Liver (tissue), 9 donors: ENCODE data around the gene DRGX. TPM values are rescaled to one million over a fixed set of nuclear protein-coding genes. Genes with fewer than 3 reads are reported as not detected.

ENCODE experiments used
- DNase-seq: peaks from one replicate; pipeline ENCODE4 v3.0.0-alpha.2; 2017; ENCODE audit warnings: low spot score
- H3K27ac ChIP-seq, 2 donors: one replicate each; pipeline ENCODE4 v1.7.0; 2013; ENCODE audit warnings: inconsistent platforms in 2 of 2, low read length in 2 of 2, control low read depth in 1 of 2, low read depth in 1 of 2, mild to moderate bottlenecking in 1 of 2
- H3K27me3 ChIP-seq, 4 donors: one replicate each; pipeline versions ENCODE4 v1.6.1 to v1.7.0; 2013; ENCODE audit warnings: low read length in 3 of 4, inconsistent platforms in 1 of 4, mild to moderate bottlenecking in 1 of 4, moderate library complexity in 1 of 4; ENCODE audit not compliant: control insufficient read depth in 4 of 4, insufficient read depth in 4 of 4
- H3K36me3 ChIP-seq, 4 donors: one replicate each; pipeline versions ENCODE4 v1.6.1 to v1.7.0; 2013; ENCODE audit warnings: low read length in 3 of 4, mild to moderate bottlenecking in 3 of 4, low read depth in 1 of 4, moderate library complexity in 1 of 4; ENCODE audit not compliant: control insufficient read depth in 4 of 4, insufficient read depth in 3 of 4
- H3K4me1 ChIP-seq, 4 donors: one replicate each; pipeline versions ENCODE4 v1.6.1 to v1.7.0; 2013; ENCODE audit warnings: low read length in 3 of 4, mild to moderate bottlenecking in 3 of 4, moderate library complexity in 1 of 4; ENCODE audit not compliant: control insufficient read depth in 4 of 4, insufficient read depth in 4 of 4
- H3K4me3 ChIP-seq, 3 donors: one replicate each; pipeline versions ENCODE4 v1.6.1 to v1.7.0; 2013; ENCODE audit warnings: low read length in 3 of 3, control low read depth in 1 of 3, low read depth in 1 of 3, mild to moderate bottlenecking in 1 of 3
- H3K9ac ChIP-seq, 2 donors: one replicate each; pipeline ENCODE4 v1.7.0; 2013; ENCODE audit warnings: low read length in 2 of 2, mild to moderate bottlenecking in 2 of 2, moderate library complexity in 2 of 2, control low read depth in 1 of 2, low read depth in 1 of 2
- H3K9me3 ChIP-seq, 4 donors: one replicate each; pipeline versions ENCODE4 v1.6.1 to v1.7.0; 2013; ENCODE audit warnings: low read length in 3 of 4; ENCODE audit not compliant: control insufficient read depth in 4 of 4
- EGR1 ChIP-seq, 2 donors: IDR thresholded peaks; 2 replicates each; pipeline ENCODE4 v1.6.1; 2016 to 2018; ENCODE audit warnings: antibody characterized with exemption in 2 of 2, low read depth in 2 of 2
- FOXA1 ChIP-seq: IDR thresholded peaks from 2 replicates; pipeline ENCODE4 v1.6.1; 2016; ENCODE audit warnings: antibody characterized with exemption
- FOXA2 ChIP-seq: IDR thresholded peaks from 2 replicates; pipeline ENCODE4 v1.6.1; 2016; ENCODE audit warnings: antibody characterized with exemption
- GABPA ChIP-seq, 2 donors: IDR thresholded peaks in 1 of 2; conservative IDR thresholded peaks in 1 of 2; 2 replicates each; pipeline ENCODE4 v1.6.1; 2016; ENCODE audit warnings: antibody characterized with exemption in 2 of 2, mild to moderate bottlenecking in 1 of 2, moderate library complexity in 1 of 2
- HNF4A ChIP-seq, 2 donors: conservative IDR thresholded peaks; 2 replicates each; pipeline ENCODE4 v1.6.1; 2016; ENCODE audit warnings: antibody characterized with exemption in 2 of 2, mild to moderate bottlenecking in 2 of 2
- HNF4G ChIP-seq: IDR thresholded peaks from 2 replicates; pipeline ENCODE4 v1.6.1; 2016; ENCODE audit warnings: antibody characterized with exemption
- JUND ChIP-seq, 2 donors: IDR thresholded peaks; 2 replicates each; pipeline ENCODE4 v1.6.1; 2016; ENCODE audit warnings: antibody characterized with exemption in 2 of 2
- RAD21 ChIP-seq, 2 donors: IDR thresholded peaks; 2 replicates each; pipeline ENCODE4 v1.6.1; 2016; ENCODE audit warnings: antibody characterized with exemption in 2 of 2, mild to moderate bottlenecking in 2 of 2
- REST ChIP-seq: IDR thresholded peaks from 2 replicates; pipeline ENCODE4 v1.6.1; 2016; ENCODE audit warnings: antibody characterized with exemption, mild to moderate bottlenecking
- RXRA ChIP-seq, 2 donors: IDR thresholded peaks; 2 replicates each; pipeline ENCODE4 v1.6.1; 2017 to 2018; ENCODE audit warnings: antibody characterized with exemption in 2 of 2, mild to moderate bottlenecking in 1 of 2
- SP1 ChIP-seq: IDR thresholded peaks from 2 replicates; pipeline ENCODE4 v1.6.1; 2018; ENCODE audit warnings: antibody characterized with exemption, mild to moderate bottlenecking
- YY1 ChIP-seq: IDR thresholded peaks from 2 replicates; pipeline ENCODE4 v1.6.1; 2016; ENCODE audit warnings: antibody characterized with exemption, mild to moderate bottlenecking
- WGBS: extraction: QIAGEN DNeasy Blood & Tissue Kit; methylation state at CpG from one replicate; pipeline ENCODE4 v1.1.7; 2013; 5-methylcytosine and 5-hydroxymethylcytosine counted together
- polyA plus RNA-seq, 2 donors: library from polyadenylated mRNA; stranded (reverse) in 1 of 2; unstranded in 1 of 2; fragments of 200-250 nt in 1 of 2; fragments of >200 nt in 1 of 2; fragmentation: Nextera tagmentation in 1 of 2; extraction: Ambion mirVana in 1 of 2; gene quantifications; one replicate each; pipeline versions ENCODE4 v1.2.1 to v1.2.3, GENCODE V29; 2013 to 2015
- total RNA-seq, 2 donors: library from RNA; depleted of rRNA; stranded (reverse); fragments of >200 nt; gene quantifications; one replicate each; pipeline ENCODE4 v1.2.3, GENCODE V29; 2014
- TF ChIP-seq, protein P1 (sequence below): fragments of 150-350 bp; IDR thresholded peaks from 2 replicates; pipeline ENCODE4 v1.5.1; 2017; ENCODE audit warnings: improper control_type of control experiment, low read depth, low read length; ENCODE audit not compliant: missing input control
- TF ChIP-seq, protein P2 (sequence below): IDR thresholded peaks from 2 replicates; pipeline ENCODE4 v1.6.1; 2016; ENCODE audit warnings: antibody characterized with exemption
- TF ChIP-seq, protein P3 (sequence below): IDR thresholded peaks from 2 replicates; pipeline ENCODE4 v1.6.1; 2016; ENCODE audit warnings: antibody characterized with exemption
- donor health status: healthy.
- donor health status: healthy.
- donor health status: healthy.
- donor health status: healthy.
- donor health status: healthy.

DRGX gene
- total and polyA plus RNA-seq, 4 donors, result not detected

GRCh38 chr10:49321021-49321420 is 74.9 kb downstream of the DRGX start:
- TF ChIP-seq GABPA (IDR thresholded peaks at IDR 0.05 in 1 of 2, conservative IDR thresholded peaks at IDR 0.05 in 1 of 2), result no peak
- TF ChIP-seq, protein P1, sequence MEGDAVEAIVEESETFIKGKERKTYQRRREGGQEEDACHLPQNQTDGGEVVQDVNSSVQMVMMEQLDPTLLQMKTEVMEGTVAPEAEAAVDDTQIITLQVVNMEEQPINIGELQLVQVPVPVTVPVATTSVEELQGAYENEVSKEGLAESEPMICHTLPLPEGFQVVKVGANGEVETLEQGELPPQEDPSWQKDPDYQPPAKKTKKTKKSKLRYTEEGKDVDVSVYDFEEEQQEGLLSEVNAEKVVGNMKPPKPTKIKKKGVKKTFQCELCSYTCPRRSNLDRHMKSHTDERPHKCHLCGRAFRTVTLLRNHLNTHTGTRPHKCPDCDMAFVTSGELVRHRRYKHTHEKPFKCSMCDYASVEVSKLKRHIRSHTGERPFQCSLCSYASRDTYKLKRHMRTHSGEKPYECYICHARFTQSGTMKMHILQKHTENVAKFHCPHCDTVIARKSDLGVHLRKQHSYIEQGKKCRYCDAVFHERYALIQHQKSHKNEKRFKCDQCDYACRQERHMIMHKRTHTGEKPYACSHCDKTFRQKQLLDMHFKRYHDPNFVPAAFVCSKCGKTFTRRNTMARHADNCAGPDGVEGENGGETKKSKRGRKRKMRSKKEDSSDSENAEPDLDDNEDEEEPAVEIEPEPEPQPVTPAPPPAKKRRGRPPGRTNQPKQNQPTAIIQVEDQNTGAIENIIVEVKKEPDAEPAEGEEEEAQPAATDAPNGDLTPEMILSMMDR, result no peak
- no peak for TF ChIP-seq REST
- TF ChIP-seq, protein P2, sequence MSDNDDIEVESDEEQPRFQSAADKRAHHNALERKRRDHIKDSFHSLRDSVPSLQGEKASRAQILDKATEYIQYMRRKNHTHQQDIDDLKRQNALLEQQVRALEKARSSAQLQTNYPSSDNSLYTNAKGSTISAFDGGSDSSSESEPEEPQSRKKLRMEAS, result no peak
- TF ChIP-seq YY1, result no peak
- TF ChIP-seq FOXA1, result no peak
- TF ChIP-seq, protein P3, sequence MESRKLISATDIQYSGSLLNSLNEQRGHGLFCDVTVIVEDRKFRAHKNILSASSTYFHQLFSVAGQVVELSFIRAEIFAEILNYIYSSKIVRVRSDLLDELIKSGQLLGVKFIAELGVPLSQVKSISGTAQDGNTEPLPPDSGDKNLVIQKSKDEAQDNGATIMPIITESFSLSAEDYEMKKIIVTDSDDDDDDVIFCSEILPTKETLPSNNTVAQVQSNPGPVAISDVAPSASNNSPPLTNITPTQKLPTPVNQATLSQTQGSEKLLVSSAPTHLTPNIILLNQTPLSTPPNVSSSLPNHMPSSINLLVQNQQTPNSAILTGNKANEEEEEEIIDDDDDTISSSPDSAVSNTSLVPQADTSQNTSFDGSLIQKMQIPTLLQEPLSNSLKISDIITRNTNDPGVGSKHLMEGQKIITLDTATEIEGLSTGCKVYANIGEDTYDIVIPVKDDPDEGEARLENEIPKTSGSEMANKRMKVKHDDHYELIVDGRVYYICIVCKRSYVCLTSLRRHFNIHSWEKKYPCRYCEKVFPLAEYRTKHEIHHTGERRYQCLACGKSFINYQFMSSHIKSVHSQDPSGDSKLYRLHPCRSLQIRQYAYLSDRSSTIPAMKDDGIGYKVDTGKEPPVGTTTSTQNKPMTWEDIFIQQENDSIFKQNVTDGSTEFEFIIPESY, result no peak
- TF ChIP-seq HNF4A (conservative IDR thresholded peaks at IDR 0.05), result no peak
- no peak for TF ChIP-seq SP1
- no peak for DNase-seq
- Histone ChIP-seq H3K4me3 (no peak overlapping the region), H3K36me3 (no peaks in the 10 kb centered on the region), H3K9me3 (no peaks in the 10 kb centered on the region), H3K27ac (no peak overlapping the region), H3K27me3 (no peaks in the 10 kb centered on the region), H3K9ac (no peak overlapping the region), H3K4me1 (no peaks in the 10 kb centered on the region)
- whole genome bisulfite sequencing, result 64% methylated on average over 3 of the region's 3 CpGs

GRCh38 chr10:49320191-49320590 is 75.7 kb downstream of the DRGX start:
- no peaks in the 10 kb centered on the region for H3K4me1 ChIP-seq
- no peaks in the 10 kb centered on the region for H3K27me3 ChIP-seq
- H3K9ac ChIP-seq, result no peak overlapping the region
- TF ChIP-seq GABPA (IDR thresholded peaks at IDR 0.05 in 1 of 2, conservative IDR thresholded peaks at IDR 0.05 in 1 of 2), result no peak
- TF ChIP-seq, protein P1, result no peak
- TF ChIP-seq JUND (IDR thresholded peaks at IDR 0.05), result no peak
- TF ChIP-seq HNF4G, result no peak
- TF ChIP-seq RXRA (IDR thresholded peaks at IDR 0.05), result no peak
- TF ChIP-seq REST, result no peak
- TF ChIP-seq RAD21 (IDR thresholded peaks at IDR 0.05), result no peak
- TF ChIP-seq, protein P3, result no peak
- TF ChIP-seq SP1, result no peak
- no peak for TF ChIP-seq EGR1 (IDR thresholded peaks at IDR 0.05; ENCODE audit: low read depth in 2 of 2)
- no peak for TF ChIP-seq FOXA2
- TF ChIP-seq, protein P2, result no peak
- no peak for DNase-seq
- H3K4me3 ChIP-seq, result no peak overlapping the region
- no peaks in the 10 kb centered on the region for H3K36me3 ChIP-seq
- H3K9me3 ChIP-seq, result no peaks in the 10 kb centered on the region
- no peak overlapping the region for H3K27ac ChIP-seq
- 93% methylated on average over 2 of the region's 2 CpGs for WGBS
